Tibial nerve (tissue), 4 donors: ENCODE measurements around the gene USP3.

Experiments used
- EP300 ChIP-seq, 2 donors: sonication (generic); formaldehyde crosslinking; IDR thresholded peaks; one replicate each; pipeline ENCODE4 v1.6.1; 2017; ENCODE audit warnings: antibody characterized with exemption in 2 of 2, mild to moderate bottlenecking in 1 of 2
- POLR2A ChIP-seq, 2 donors: fragments of 450-650 bp; IDR thresholded peaks; one replicate each; pipeline ENCODE4 v1.6.1; 2017; ENCODE audit warnings: antibody characterized with exemption in 2 of 2, mild to moderate bottlenecking in 2 of 2, moderate library complexity in 2 of 2
- TF ChIP-seq, protein P1 (sequence below), 5 experiments: fragments of 200-600 bp in 3 of 5; fragments of 450-650 bp in 2 of 5; sonication (generic) in 3 of 5; IDR thresholded peaks; one replicate each; pipeline ENCODE4 v1.5.1; 2016 to 2019; ENCODE audit warnings: antibody characterized with exemption in 5 of 5, mild to moderate bottlenecking in 3 of 5, moderate library complexity in 2 of 5

DNA sequence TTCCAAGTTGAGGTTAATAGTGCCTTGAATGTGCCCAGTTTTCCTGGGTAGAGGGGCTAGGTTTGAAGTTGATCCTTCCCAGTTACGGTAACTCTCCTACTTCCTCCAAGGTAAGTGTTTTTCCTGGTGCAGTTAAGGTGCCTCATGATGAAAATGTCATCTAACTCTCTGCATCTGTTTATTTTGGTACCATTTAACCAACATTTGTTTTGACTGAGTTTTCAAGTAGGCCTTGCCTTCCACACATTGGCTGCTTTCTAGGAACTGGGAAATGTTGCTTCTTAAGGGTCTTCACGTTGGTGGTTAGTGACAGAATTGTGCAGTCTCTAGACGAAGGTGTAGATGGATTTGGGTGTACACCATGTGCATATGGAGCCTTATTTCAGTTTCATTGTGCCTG is 31.3 kb downstream of the USP3 start:
- TF ChIP-seq, protein P1, sequence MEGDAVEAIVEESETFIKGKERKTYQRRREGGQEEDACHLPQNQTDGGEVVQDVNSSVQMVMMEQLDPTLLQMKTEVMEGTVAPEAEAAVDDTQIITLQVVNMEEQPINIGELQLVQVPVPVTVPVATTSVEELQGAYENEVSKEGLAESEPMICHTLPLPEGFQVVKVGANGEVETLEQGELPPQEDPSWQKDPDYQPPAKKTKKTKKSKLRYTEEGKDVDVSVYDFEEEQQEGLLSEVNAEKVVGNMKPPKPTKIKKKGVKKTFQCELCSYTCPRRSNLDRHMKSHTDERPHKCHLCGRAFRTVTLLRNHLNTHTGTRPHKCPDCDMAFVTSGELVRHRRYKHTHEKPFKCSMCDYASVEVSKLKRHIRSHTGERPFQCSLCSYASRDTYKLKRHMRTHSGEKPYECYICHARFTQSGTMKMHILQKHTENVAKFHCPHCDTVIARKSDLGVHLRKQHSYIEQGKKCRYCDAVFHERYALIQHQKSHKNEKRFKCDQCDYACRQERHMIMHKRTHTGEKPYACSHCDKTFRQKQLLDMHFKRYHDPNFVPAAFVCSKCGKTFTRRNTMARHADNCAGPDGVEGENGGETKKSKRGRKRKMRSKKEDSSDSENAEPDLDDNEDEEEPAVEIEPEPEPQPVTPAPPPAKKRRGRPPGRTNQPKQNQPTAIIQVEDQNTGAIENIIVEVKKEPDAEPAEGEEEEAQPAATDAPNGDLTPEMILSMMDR (IDR thresholded peaks at IDR 0.05) = no peak
- TF ChIP-seq EP300 (IDR thresholded peaks at IDR 0.05) = no peak
- TF ChIP-seq POLR2A (IDR thresholded peaks at IDR 0.05) = no peak
